ENCODE results near the gene BEND7.
"Not testable (repeated sequence)": the region's sequence is repeated elsewhere in the genome, so short reads cannot be mapped to it uniquely, and the experiment has no call there.

BEND7 gene

DNA sequence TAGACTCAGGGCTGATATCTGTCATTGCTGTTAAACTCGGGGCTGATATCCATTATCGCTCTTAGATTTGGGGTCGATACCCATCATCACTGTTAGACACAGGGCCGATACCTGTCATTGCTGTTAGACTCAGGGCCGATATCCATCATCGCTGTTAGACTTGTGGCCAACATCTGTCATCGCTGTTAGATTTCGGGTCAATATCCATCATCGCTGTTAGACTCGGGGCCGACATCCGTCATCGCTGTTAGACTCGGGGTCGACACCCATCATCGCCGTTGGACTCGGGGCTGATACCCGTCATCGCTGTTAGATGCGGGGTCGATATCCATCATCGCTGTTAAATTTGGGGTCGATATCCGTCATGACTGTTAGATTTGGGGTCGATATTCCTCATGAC is 54.8 kb downstream of the BEND7 start:
- no peak for FAIRE-seq

DNA sequence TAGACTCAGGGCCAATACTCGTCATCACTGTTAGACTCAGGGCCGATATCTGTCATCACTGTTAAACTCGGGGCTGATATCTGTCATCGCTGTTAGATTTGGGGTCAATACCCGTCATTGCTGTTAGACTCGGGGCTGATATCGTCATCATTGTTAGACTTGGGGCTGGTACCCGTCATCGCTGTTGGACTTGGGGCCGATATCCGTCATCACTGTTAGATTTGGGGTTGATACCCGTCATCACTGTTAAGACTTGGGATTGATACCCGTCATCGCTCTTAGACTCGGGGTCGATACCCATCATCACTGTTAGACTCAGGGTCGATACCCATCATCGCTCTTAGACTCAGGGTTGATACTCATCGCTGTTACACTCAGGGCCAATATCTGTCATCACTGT is 56.5 kb downstream of the BEND7 start:
- FAIRE-seq: no peak

DNA sequence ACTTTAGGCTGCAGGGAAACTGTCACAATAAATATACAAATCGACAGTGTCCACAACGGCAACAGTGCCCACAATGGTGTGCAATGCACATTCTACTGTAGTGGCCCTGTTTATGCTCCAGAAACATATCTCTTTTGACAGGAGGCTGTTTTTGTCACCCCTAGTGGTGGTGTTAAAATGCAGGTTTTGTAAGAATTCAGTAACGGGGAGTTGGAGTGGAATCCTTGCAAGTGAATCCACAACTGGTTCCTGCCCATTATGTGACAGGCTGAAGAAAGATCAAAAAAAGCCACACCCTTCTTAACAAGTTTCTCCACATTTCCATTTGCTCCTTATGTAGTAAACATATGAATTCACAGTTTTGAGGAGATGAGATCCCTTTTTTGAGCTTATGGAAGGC is 58.5 kb downstream of the BEND7 start:
- no peak for FAIRE-seq

DNA sequence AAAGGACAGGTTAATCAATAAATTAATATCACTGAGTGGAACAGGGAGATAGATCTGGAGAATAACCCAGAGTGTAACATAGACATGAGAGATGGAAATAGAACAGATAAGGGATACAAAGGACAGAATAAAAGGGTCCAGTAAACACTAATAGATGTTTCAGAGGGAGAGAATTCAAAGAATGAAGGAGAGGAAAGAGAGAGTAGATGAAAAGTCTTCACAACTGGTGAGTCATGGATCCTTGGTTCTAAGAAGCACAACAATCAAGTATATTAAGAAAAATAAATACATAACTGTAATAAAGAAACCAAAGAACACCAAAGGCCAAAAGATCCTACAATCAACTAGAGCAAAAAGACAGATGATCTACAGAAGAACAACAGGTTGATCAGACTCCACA is 66.3 kb downstream of the BEND7 start:
- FAIRE-seq: no peak

DNA sequence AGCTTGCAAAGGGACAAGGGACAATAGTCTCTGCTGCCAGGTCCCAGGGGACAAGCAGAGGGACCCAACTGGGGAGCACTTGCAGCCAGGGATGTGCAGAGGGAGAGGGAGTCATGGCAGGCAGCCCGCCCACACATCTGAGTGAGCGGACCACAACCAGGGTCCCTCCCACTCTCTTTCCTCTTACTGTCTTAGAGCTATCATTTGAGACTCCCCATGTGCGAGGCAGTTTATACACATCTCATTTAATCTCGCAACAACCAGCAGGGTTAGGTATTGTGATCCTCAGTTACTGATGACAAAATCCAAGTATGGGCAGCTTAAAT is 70.2 kb downstream of the BEND7 start:
- FAIRE-seq: no peak

DNA sequence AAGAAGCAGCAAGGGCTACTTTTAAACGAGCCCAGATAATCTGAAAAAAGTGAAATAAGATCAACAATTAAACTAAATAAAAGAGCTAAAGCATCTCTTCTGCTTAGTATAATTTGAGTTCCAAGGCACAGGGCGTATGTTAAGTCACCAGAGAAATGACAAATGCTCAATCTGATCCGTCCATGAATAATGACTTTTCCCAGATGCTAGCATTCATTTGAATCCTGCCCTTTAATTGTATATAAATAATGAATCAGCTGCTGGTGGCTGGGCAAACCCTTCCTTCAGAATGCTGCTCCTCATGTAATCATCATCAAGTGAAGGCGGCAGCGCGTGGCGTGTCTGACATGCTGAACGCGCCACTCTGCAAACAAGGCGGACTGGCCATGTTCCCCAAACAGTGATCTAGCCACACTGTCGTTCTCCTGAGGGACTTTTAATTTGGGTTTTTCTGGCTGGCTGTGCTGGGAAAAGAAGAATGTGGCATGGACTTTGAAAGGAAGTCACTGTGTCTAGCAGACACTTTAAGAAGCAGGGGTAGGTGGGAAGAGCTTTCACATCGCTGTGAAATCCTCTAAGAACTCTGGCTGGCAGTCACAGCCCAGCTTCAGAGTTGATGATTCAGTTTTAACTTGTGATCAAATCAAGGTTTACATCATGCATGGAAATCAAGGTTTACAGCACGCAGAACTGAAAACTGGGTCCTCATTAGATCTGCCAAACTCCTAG is 70.7 kb downstream of the BEND7 start:
- FAIRE-seq: peak; percentile 79

DNA sequence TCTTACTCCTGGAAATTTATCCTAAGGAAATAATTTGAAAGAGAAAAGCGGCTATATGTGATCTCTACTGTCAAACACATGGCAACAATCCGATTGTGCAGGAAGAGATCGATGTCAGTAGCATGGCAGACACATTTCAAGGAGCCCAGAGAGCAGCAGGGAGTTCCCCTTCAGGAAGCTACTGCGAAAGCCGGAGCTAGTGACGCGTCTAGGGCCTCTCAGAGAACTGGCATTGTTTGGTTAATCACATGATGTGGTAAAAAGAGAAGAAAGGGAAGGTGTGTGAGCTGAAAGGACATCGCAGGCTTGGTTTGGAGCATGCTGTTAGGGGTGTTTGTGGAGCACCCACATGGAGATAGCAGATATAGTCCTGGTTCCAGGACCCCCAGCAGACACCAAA is 74.9 kb downstream of the BEND7 start:
- FAIRE-seq: no peak

DNA sequence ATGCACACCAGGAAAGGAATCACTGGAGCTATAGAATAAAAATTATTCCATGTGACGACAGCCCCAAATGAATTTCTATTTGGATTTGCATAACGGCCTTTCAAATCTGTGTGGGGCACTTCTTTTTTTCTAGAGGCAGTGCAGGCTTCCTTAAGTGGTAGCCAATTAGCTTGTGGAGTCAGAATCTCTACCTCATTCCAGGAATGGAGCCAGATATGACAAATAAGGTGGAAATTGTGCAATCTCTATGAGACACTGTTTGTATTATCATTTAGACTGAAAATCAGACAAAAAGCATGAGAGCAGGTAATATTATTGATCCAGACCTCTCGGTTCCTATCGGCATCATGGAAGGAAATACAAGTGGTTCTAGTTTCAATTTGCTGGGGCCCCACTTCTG is 78.7 kb downstream of the BEND7 start:
- FAIRE-seq: peak; percentile 56

DNA sequence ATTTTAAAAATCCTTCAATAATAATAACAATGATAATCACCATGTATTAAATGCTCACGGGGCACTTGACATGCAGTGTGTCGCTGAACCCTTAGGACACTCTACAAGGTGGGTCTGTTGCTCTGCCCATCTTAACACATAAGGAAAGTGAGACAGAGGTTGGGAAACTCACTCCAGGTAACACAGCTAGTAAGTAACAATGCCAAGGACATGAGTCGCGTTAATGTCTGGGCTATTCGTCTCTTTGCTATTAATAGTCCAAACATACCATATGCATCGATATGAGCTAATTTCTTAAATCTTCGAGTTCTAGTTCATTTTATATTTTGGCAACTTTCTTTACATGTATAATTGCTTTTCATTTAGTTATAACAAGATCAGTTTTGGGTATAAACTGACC is 79.5 kb downstream of the BEND7 start:
- FAIRE-seq: no peak

DNA sequence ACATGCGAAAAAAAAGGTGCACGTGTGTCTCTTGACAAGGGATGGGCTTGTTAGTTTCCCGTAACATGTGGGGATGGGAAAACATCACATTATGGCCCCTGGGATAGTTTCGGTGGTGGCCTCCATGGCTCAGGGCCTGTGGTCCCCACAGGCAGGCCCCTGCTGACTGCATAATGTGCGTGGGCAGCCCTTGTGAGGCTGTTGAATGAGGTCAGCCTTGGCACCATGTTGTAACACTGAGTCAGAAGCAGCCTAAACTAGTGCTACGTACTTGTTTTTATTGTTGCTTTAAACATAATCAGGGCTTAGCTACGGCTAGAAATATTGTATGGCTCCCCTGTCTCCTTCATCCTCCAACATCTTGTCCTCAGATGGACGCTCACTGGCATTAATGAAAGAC is 80.6 kb downstream of the BEND7 start:
- FAIRE-seq: no peak

DNA sequence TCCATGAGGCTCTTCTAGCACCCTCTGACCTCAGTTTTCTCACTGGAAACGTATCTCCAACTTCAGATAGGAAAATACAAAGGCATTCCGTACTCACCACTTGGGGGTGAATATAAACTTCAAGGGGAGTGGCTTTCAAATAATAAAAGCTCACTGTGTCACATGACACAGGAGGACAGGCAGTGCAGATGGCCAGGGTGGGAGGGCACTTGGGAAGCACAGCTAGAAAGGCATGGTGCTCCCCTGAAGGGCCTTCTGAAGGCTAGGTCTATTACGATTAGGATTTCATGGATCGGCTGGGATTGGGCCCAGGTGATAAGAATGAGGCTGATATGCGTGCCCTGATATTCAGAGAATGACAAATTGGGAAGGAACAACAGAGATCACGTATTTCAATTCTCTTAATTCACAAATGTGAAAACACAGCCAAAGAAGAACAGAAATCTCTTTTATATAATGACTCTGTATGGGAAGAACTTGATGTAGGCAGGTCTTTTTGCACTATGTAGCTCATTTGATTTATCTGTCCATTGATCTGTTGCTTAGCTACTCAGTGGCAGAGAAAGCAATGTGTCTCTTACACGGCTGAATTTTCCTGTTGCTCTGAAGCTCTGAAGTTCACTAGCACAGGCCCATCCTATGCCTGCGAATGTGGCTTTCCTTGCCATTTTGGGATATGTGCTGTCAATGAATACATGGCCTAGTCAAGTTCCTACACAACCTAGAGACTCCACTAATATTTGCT is 83.0 kb downstream of the BEND7 start:
- FAIRE-seq: no peak

DNA sequence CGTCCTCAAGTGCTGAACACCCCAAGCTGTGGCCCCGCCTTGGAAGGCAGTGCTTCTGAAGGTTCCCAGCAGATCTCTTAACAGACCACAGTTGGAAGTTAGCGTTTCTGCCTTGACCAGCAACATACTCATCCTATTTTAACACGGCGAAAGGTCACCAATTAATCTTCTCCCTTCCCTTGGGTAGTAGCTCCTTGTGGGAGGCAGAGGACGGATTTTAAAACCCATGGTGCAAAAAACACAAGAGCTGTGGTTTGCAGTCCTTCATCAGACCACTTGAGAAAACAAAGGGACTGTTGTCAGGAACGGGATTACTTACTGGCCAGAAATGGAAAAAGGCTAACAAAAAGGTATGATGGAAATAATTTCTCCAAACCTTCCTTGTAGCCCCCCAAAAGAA is 87.3 kb downstream of the BEND7 start:
- no peak for FAIRE-seq

DNA sequence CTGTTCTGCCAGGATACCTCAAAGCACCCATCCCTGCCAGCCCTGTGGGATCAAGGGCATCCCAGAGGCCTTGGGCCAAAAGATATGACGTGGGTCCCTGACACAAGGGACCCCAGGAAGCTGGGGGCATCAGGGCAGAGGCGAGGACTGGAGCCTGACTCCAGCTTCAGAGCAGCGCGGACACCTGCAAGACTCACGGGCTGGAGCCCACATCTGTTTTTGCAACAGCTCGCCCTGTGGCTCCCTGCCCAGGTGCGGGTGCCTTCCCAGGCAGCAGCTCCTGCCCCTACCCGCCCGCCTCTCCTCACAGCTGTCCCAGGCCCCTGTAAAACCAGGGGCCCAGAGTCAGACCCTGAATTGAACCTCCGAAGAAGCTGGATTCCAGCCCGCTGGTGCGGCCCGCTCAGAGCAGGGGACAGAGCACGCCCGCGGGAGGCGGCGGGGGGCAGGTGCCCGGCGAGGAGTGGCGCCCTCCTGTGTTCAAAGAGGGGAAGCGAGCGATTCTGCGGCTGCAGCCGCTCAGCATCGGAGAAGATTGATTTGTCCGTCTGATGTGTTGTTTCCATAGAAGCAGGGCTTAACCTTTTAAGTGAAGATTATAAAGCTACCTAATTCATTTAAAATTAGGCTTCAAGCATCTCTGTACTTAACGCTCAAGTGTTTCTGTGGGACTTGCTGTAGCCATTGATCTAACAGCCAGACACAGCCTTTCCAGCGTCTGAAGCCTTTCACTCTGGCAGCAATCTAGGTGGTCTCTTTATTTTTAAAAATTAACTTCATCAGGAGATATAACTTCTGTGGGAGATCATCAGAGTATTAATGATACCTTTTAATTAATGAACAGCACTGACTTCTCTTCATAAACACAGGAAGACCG is 88.4 kb downstream of the BEND7 start:
- FAIRE-seq: no peak

DNA sequence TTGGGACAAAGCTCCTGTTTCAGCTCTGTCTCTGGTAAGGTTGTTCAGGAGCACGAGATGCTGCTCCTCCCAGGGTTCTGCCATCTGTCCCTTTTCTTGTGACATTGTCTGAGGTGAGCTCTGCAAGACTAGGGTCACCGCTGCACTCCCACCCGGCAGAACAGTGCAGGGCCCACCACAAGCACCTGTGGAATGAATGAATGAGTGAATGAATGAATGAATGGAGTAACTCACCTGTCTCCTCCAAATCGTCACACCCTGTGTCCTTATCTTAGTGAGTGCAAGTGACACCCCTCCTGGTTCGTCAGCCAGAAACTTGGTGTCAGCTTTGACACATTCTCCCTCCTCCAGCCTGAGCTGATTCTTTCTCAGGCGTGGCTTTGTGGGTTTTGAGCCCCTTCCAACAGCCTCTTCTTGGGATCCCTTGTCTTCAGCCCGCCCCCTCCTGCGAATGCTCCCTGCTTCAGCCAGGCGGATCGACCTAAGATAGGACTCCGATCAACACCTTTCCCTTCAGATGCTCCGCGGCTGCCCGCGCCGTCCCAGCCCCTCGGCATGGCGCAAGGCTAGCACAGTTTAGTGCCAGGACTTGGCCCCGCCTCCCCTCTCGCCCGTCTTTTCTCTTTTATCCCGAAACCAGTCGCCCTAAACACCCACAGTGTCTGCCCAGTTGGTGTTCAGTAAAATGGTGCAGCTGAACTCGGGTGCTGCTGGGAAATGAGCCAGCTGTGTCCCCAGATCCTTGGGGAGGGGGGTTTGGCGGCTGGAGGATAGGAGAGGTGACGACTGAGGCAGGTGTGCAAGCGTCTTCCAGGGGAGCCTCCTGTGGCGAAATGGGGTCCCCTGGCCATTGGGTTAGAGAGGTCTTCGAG is 89.3 kb downstream of the BEND7 start:
- no peak for FAIRE-seq

DNA sequence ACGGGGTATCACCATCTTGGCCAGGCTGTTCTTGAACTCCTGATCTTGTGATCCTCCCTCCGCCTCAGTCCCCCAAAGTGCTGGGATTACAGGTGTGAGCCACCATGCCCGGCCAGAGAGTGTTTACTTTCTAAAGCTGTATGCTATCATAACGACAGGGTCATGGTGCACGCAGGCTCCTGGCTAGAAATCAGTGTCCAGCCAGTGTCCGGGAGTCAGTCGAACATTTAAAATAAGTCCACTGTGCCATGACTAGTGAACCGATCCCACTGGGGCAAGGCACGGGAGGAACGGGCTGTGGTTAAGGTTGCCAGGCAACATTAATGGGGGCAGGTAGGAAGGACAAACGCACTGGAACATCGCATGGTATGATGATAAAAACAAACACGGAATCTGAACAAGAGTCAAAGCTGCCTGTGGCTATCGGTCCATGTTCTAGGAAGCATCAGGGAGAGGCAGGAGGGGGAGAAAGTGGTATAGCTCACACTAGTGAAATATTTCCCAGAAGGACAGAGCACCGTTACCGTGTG is 91.7 kb downstream of the BEND7 start:
- no peak for FAIRE-seq

DNA sequence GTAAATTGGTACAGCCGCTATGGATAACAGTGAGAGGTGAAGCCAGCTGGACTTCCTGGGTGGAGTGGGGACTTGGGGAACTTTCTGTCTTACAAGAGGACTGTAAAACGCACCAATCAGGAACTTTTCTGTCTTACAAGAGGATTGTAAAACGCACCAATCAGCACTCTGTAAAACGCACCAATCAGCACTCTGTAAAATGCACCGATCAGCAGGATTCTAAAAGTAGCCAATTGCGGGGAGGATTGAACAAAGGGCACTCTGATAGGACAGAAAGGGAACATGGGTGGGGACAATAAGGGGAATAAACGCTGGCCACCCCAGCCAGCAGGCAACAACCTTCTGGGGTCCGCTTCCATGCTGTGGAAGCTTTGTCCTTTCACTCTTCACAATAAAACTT is 100.9 kb downstream of the BEND7 start:
- not testable (repeated sequence) for FAIRE-seq

DNA sequence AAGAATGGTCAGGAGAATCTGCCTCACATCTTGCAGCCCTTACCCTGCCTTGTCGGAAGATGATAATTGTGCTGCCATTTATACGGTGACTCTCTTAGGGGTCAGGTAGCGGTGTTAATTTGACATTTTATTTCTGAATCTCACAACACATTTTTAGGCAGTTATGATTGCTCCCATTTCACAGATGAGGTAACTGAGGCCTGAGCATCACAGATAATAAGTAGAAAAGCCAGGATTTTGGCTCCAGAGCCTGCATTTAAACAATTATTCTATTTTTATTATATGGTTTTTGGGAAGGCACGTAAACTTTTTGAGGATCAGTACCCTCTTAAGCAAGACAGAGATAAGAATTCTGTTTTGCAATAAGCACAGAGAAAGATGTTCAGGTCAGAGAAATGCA is 103.4 kb downstream of the BEND7 start:
- no peak for FAIRE-seq

DNA sequence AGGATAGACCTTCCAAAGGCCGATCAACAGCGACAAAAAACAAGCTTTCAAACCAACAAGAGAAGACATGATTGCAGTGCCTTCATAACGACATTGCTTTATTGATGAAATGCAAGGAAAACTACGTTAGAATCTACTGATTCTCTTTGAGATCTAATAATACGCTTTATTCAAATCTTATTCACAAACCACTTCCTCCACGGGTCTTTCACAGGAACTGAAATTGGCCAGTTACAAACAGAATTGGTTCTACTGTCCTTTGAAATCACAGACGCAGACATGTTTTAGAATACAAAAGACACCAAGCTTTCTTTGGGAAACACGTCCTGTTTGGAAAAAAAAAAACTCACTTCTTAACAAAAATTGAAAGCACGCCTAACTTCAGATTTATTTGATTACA is 106.0 kb downstream of the BEND7 start:
- no peak for FAIRE-seq

DNA sequence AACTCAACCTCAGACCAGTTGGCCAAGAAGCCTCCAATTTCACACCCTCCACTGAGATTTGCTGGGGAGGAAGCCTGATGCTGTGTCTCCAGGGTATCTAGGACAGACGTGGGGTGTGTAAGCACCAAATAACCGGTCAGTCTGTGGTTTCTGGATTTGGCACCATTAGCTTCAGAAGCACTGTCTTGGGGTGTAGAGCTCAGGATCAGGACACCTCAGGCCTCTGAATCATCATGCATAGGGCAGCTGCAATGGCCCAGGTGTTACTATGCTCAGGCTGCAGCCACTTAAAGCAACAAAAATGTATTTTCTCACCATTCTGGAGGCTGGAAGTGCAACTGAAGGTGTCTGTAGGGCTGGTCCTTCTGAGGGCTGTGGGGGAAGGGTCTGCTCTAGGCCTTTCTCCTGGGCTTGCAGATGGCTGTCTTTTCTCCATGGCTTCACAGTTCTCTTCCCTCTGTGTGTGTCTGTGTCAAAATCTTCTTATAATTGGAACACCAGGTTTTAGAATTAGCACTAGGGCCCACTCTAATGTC is 107.4 kb downstream of the BEND7 start:
- FAIRE-seq: no peak

DNA sequence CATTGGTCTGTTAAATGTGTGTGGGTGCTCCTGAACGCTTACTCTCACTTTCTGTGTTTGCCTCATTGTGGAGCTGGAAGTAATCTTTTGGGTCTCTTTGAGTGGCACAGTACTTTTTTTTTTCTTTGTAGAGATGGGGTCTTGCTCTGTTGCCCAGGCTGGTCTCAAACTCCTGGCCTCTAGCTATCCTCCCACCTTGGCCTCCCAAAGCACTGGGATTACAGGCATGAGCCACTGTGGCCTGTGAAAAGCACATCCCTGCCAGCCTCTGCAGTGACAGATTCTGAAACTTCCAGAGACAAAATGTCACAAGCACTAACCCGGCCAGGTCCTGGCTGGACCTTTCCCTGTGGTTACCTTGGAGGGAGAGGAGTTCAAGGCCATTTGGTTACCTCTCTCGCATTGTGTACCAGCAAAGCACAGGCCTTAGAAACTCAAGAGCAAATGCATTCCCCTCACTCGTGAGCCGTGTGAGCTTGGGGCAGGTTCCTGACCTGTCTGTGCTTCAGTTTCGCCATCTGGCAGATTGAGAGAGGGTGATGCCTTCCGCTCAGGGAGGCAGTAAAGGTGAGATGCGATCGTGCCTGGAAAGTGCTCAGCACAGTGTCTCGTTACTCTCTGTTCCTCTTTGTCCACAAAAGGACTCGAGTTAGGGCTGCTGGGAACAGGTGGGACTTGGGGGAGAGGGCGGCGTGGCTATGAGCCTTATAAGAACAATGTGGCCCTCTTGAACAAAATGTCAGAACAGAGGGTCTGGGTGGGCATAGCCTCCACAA is 108.1 kb downstream of the BEND7 start:
- no peak for FAIRE-seq

DNA sequence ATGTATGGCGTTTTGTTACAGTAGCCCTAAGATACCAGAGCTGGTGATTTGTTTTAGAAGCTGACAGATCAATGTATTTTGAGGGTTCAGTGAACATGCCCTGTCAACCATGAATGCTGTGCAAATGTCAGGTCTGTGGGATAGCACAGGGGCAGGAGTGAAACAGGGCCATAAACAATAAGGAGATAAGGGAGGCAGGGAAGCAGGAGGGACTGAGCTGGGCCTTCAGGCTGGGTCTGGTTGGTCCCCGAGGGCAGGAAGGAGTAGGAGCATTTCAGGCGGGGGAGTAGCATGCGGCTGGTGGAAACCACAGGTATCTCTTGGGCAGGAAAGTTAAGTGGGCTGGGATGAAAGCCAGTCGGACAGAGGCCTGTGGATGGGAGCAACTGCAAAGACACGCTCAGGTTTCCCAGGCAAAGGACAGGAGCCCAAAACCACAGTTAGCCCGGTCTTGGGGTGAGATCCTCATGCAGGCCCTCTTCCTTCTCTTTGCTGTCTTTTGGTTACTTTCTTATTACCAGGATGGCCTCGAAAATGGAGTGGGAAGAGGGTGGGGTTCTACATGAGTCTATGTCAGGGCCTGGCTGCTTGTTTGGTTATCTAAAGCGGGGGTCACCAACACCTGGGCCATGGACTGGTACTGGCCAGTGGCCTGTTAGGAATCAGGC is 111.2 kb downstream of the BEND7 start:
- FAIRE-seq: no peak

Data from islet of Langerhans (tissue), 1 donor.